ENCODE results near the gene ENAM.

Gene ENAM

GRCh38 chr4:70606459-70606858 is 22.1 kb upstream of the ENAM start:
- TF ChIP-seq CTCF (IDR thresholded peaks at IDR 0.05; ENCODE audit: insufficient read depth, low read depth, low read length, missing control alignments) = no peak
- no peak for DNase-seq (ENCODE audit: low read depth)
- H3K4me3 ChIP-seq (ENCODE audit: low read depth, low read length) = no peak overlapping the region

GRCh38 chr4:70607334-70607853 is 21.1 kb upstream of the ENAM start:
- no peak for DNase-seq (ENCODE audit: low read depth)
- no peak for TF ChIP-seq CTCF (IDR thresholded peaks at IDR 0.05; ENCODE audit: insufficient read depth, low read depth, low read length, missing control alignments)
- no peak overlapping the region for H3K4me3 ChIP-seq (ENCODE audit: low read depth, low read length)

- no peak overlapping the region for H3K4me3 ChIP-seq (ENCODE audit: low read depth, low read length)
- no peak for DNase-seq (ENCODE audit: low read depth)
- TF ChIP-seq CTCF (IDR thresholded peaks at IDR 0.05; ENCODE audit: insufficient read depth, low read depth, low read length, missing control alignments) = no peak
Measured at GRCh38 chr4:70608324-70608723, 20.2 kb upstream of the ENAM start.

GRCh38 chr4:70613306-70614183 is 15.0 kb upstream of the ENAM start:
- DNase-seq (ENCODE audit: low read depth) = no peak
- no peak overlapping the region; the same call in 1 of the 2 replicates for H3K4me3 ChIP-seq (ENCODE audit: low read depth, low read length)
- no peak for TF ChIP-seq CTCF (IDR thresholded peaks at IDR 0.05; ENCODE audit: insufficient read depth, low read depth, low read length, missing control alignments)

GRCh38 chr4:70614184-70614555 is 14.4 kb upstream of the ENAM start:
- TF ChIP-seq CTCF (IDR thresholded peaks at IDR 0.05; ENCODE audit: insufficient read depth, low read depth, low read length, missing control alignments) = no peak
- DNase-seq (ENCODE audit: low read depth) = no peak
- H3K4me3 ChIP-seq (ENCODE audit: low read depth, low read length) = no peak overlapping the region

GRCh38 chr4:70619288-70619687 is 9.3 kb upstream of the ENAM start:
- TF ChIP-seq CTCF (IDR thresholded peaks at IDR 0.05; ENCODE audit: insufficient read depth, low read depth, low read length, missing control alignments) = no peak
- H3K4me3 ChIP-seq (ENCODE audit: low read depth, low read length) = no peak overlapping the region
- DNase-seq (ENCODE audit: low read depth) = no peak
